ENCODE results near the gene PACRG.

PACRG gene

DNA sequence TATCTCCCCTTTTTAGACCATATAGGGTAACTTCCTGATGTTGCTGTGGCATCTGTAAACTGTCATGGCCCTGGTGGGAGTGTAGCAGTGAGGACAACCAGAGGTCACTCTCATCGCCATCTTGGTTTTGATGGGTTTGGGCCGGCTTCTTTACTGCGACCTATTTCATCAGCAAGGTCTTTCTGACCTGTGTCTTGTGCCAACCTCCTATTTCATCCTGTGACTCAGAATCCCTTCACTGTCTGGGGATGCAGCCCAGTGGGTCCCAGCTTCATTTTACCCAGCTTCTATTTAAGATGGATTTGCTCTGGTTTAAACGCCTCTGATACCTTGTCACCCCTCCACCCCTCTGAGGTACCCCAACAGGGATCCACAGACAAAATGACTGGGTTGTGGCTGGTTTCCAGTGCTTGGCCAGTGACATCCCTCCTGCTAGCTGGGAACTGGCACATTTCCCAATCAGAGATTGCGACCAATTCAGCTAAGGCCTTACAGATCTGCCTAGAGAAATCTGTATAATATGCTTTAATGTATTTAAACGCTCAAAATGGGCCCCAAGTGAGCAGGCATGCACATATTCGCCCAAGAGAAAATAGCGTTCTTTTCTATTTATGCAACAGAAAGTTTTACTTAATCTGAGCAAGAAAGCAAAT is 371.2 kb downstream of the PACRG start:
- DNase-seq, result no peak

DNA sequence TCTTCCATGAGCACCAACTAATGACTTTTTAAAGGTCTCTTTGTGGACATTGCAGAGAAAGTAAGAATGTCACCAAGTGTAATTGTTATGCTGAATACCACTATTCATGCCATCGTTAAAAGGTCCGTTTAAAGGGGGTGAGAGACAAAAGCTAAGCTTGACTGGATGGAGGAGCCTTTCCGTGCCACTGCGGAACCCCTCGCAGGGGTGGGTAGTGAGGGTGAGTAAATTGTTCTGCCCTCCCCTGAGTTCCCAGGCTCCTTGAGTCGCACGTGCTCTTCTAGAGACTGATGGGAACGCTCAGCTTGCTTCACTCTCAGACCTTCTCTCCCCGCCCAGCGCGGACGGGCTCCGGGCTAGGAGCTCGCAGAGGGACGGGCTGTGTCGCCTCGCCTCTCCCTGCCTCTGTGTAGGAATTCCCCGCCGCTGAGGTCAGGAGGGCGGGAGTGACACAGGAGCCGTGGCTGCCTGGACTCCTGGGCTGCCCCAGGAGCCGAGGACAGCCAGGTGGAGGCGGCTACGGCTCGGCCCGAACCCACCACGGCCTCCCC is 371.9 kb downstream of the PACRG start:
- DNase-seq, result no peak

DNA sequence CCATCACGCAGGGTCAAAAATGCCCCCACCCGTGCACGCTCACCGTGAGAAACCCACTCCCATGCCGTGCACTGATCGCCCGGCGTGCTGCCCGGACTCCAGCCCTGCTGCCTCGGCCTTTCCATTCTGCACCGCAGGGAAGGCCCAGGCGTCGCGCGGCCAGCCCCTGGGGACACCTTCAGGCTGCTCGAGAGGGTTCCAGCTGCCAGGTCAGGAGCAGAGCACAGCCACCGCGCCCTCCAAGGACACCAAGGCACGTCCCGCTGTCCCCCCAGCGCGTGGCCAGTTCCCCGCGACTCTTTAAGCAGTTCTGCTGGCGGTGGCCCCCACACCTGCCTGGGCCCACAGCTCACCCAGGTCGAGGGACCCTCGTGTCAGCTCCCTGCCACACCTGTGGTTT is 372.5 kb downstream of the PACRG start:
- DNase-seq, result no peak

DNA sequence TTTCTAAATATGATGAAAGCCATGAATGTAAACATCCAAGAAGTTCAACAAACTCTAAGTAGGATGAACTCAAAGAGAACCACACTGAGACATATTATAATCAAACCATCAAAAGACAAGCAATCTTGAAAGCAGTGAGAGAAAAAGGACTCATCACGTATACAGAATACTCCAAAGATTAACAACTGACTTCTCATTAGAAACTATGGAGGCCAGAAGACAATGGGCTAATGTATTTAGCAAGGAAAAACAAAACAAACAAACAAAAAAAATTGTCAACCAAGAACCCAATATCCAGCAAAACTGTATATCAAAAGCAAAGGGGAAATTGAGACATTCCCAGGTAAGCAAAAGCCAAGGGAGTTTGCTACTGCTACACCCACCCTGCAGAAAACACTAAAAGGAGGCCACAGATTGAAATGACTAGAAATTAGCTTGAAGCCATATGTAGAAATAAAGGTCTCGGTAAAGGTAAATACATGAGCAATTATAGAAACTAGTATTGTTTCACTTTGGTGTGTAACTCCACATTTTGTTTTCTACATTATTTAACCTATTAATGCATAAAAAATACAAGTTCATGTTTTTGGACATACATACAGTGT is 385.7 kb downstream of the PACRG start:
- no peak for DNase-seq

DNA sequence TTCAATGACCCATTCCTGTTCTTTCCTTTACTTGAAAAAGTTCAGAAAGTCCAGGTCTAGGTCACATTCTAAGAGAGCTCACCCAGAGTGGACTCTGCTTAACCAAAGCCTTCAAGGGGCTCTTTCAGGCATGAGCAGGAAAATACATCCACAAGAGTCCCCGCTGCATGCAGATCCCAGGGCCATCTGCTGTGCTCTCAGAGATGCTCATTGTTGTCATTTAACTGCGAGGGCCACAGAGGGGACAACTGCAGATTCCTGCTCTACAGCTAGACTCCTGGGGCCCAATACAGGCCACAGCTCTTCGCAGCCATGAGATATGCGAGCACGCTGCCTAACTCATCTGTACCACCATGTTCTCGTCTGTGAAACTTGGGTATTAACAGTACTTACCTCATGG is 391.2 kb downstream of the PACRG start:
- DNase-seq, result no peak

DNA sequence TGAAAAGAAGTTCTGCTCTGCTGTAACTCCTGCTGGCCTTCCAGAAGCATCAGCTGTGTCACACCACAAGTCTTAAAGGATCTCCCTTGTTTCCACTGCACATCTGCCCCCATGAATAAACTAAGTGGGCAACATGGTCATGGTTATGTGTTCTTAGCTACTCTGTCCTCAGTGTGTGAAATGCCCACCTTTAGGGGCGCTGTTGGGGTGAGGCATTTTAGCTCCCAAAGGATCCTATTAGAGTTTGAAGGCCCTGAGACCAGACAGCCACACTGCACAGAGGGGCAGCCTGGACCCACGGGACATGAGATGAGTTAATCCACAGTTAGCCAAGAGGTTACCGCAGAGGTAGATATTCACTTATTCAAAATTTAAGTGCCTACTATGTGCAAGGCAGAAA is 392.4 kb downstream of the PACRG start:
- no peak for DNase-seq

DNA sequence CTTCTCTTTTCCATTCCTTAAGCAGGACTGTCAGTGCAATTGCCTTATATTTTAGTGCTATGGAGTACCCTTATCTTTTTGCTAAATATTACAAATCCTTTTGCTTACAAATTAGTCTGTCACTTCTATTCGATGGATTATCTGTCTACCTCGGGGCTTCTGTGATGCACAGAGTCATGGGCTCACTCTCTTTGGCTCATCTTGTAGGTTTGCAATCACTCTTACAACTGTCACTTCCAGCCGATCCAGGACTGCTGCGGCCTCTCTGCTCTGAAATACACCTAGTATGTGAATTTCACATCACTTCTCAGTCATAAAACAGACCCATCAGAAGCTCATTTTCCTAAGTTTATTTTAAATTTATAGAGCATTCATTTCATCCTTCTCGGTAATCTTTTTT is 393.5 kb downstream of the PACRG start:
- DNase-seq, result no peak

DNA sequence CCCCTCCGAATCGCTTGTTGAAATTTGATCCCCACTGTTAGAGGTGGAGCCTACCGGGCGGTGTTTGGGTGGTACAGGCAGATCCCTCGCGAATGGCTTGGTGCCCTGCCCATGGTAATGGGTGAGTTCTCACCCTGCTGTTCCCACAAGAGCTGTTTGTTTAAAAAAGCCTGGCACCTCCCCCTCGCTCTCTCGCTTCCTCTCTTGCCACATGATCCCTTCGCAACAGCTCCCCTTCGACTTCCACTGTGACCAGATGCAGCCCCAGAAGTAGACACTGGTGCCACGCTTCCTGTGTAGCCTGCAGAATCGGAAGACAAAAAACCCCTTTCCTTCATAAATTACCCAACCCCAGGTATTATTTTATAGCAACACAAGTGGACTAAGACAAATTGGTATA is 394.6 kb downstream of the PACRG start:
- no peak for DNase-seq

DNA sequence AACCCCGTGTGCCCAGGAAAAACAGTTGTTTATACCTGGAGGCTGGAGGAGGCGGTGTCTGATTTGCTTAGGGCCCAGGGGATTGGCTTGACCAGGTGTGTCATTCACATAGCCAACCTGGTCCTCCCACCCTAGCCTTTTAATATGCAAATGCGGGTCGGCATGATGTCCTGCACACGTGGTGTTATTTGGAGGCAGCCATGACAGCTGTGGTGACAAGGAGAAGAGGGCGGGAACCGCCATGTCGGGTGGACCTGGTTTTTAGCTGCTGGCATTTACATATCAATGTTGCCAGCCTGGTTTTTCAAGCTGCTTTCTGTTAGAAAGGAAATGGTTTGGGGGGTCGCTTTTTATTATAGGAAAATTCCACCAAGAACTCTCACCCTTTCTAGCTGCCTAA is 395.3 kb downstream of the PACRG start:
- DNase-seq, result no peak

DNA sequence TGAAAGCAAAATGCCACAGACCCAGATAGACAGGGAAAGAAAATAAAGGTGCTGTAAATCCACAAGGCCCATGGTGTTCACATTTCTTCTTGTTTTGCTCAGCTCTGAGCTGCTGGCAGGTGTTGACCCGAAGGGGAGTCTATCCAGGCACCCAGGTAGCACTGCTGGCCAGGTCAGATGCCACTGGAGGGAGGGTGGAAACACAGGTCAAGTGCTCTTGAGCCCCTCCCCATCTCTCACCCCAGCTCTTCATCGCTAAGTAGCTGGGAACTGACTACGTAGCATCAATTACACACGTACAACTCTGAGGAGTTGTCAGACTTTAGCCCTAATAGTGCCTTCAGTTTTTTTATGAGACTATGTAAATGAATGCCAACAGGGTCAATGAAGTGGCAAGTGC is 399.0 kb downstream of the PACRG start:
- DNase-seq, result no peak

DNA sequence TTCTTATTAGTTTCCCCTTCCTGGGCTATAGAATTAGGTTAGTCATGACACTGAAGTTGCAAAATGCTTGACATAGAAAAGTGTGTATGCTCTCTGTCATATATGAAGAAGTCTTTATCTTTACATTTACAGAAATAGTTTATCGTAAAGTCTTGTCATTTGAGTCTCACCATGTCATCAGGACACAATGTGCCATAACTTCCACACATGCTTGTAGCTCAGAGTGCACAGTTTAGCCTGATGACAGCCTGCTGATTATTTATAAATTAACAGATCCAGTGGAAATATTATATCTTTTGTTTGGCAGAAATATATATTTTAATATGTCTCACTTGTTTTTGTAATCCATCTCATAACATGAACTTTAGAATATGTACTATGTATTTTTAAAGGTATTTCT is 399.8 kb downstream of the PACRG start:
- DNase-seq, result no peak

DNA sequence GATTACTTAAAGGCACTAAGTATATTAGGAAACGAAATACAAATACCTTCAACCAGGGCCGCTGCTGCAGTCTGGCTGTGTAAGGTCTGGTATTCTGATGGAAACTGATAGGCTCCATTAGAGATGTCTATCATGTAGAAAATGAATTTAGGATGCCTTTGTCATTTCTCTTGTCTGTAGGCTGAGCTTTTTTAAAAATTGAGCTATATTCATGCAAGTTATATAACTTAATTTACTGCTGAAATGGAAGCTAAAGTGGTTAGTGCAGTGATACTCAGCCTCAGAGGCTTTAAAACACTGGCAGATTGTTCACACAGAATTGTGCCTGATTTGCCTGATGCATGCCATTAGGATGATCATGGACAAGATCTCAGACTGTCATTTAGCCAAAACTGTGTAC is 400.6 kb downstream of the PACRG start:
- no peak for DNase-seq

DNA sequence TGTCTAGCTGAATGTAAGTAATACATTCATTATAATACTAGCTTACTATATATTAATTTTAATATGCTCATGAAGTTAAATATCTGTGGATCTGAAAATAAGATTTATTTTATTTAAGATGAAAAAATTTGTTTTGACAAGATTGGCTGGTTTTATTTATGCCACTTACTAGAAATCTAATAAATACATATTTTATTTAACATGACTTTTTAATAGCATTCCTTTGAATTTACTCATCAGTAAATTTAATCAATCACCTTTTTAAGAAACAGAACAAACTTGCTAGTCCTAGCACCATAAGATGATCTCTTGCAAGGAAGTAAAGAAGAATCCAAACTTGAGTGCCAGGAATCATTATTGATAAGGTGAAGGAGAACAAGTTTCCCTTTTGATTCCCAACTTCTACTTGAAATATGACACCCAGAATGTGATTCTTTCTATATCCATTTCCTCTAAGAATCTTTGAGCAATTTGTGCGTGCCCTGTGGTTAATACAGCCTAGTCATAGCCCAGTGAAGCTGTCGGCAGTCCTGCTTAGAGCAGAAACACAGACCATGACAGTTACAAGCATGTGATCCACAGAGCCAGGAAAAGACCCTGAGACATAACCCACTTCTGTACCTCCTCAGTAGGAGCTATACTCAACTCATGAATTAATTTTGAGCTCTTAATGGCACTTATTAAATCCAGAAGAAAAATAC is 404.4 kb downstream of the PACRG start:
- DNase-seq, result no peak

DNA sequence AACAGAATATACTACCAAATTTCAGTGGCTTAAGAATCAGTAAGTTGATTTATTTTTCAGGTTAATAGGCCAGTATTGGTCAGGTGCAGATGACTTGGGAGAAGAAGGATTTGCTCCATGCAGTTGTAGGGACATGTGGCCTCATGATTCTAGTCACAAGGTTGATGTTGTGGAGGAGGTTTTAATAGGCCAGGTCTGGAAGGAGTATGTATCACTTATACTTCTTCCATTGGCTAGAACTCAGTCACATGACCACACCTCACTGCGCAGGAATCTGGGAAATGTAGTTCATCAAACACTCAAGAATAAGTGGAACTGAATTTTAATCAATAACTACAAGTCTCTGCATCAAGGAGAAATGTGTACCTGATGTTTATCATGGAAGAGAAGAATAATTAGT is 405.2 kb downstream of the PACRG start:
- DNase-seq, result no peak

DNA sequence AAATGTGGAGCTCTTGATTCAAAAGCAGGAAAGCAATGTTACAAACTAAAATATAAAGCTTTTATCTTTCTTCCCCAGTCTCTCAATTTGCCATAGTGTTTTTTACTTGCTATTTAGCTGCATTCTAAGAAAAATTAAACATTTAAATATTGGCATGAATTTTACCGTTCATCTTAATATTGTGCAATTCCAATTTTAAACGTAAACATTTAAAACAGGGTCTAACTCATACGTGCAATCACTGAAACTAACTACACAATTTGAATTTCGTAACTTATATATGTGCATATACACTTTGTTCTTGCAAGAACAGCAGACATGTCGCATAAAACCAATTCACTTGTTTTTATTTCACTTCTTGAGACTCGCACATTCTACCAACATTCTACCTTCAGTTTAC is 405.9 kb downstream of the PACRG start:
- no peak for DNase-seq

DNA sequence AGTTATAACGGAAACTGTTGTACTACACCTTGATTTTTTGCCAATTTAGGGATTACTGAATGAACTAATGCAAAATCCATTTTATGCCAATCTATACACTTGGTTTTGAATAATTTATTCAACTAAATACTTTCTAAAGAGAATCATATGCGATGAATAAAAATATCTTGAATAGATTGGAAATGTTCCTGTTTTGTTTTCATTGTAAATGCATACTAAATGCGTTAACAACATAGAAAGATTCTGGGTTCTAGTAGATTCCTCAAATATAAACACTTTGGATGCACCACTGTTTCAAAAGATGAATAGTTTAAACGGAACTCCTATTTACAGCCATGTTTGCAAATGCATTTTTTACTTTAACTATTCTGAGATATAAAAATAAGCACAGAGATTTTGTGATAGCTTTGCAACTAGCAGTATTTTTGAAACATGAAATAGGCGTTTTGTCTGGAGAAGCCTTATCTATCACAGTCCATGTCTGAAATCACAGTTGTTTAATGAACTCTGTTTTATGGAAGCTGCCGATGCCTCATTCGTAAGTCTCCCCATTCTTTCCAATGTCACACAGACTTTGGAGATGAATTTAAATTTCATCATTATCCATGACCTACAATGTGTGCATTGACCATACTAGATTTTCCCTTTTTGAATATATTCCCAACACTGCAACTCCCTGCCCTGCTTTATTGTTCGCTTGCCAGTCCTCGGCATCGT is 409.1 kb downstream of the PACRG start:
- DNase-seq, result no peak

DNA sequence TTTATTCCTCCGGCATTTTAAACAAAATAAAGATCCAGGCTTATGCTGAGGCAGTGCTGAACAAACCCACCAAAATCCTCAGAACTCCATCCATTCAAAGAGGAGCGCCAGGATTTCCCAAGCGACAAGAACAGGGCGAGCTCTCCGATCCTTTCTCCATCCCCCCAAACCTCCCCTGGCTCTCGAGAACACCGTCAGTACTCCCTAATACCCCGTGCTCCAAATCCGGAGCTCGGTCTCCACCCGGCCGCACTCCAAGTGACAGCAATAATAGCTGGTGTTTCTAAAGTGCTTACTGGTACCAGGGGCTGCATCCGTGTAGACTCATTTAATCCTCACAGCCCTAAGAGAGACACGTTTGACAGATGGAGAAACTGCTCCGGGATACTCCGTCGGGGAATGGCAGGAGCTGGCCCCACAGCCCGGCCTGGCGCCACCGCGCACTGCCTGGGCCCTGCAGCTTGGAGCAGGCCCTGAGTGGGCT is 409.7 kb downstream of the PACRG start:
- DNase-seq, result no peak

DNA sequence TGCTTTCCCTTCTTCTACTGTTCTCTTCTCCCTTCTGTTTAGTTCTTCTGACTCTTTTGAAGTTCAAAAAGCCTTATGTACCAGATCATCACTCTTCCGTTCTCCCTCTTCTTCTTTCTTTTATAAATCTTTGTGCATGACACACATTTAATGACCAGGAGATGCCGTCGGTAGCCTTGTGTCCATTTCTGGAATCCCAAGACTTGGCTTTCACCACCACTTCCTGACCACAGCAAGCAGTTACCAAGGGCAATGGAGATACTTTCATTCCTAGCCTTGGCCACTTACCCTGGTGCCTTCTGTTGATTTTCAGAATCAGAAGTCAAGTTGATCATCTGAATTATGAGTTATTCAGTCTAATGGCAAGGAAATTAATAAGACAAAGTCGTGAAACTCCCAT is 418.3 kb downstream of the PACRG start:
- DNase-seq, result no peak

DNA sequence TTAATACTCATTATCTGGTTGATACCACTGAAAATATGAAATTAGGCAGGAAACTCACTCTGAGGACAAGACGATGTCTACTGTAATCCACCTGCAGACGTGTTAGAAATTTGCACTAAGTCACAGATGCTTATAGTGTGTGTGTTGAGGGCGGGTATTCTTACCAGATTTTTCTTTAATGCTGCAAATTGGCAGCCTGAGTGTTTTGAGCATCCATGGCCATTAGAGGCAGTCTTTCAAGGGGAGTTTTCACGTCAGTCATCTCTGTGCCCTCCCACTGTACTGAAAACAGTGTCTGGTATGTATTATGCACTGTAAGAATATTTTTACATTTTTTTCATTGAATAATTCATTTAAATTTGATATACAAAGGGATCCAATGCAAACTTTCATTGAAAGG is 420.2 kb downstream of the PACRG start:
- no peak for DNase-seq

DNA sequence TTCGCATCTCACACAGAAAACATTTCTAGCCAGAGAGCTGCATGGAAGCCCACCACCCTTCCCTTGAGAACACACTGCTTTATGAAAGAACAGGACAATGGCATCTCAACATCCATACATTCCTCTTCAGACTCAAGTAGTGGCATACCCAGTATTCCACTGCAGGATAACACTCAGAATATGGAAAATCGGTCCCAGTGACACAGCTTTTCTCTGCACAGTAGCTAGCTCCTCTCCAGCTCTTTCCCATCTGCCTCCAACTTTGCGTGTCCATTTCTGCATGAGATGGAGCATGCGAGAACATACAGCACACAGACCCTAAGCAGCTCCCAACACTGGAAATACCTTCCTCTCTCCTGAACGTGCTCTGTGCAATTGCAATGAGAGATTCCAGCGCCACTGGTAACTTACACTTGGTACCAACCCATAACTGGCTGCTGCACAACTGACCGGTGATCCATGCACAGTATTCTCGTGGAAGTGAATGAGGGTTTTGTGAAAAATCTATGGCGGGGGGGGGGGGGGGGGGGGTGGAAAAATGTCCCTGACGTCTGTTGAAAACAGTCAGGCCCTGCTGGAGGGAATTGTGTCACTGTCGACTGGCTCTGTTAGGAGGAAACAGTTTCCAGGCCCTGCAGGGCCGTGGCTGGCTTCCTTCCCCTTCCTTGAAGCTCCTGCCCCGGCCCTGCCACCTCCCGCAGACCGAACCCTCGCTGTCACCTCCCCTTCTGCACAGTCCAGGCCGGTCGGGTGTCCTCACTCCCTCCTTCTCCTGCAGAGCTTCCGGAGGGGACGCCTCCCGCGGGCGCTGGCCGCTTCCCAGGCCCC is 420.9 kb downstream of the PACRG start:
- DNase-seq, result no peak

DNA sequence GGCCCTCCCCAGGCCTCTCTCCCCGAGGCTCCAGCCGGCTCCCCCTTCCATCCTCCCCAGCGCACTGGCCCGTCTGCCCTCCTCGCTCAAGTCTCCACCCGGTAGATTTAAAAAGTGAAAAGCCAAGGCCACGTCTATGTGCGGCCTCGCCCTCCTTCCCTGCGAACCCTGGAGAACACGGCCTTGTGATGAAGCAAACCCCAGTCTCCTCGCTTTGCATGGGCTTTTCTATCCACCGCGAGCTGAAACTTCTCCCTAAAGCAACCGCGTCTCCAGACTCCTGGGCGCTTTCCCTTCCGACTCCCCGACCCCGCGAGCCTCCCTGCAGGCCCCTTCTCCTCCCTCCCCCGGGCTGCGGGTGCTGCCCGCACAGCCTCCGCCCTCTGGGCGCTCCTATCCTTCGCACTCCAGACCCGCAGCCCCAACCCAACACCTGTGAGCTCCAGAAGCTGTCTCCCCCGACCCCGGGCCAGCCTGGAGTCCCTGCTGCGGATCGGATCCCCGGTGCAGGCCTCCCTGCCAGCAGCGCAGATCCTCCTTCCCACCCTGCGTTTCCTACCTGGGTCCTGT is 421.6 kb downstream of the PACRG start:
- no peak for DNase-seq

DNA sequence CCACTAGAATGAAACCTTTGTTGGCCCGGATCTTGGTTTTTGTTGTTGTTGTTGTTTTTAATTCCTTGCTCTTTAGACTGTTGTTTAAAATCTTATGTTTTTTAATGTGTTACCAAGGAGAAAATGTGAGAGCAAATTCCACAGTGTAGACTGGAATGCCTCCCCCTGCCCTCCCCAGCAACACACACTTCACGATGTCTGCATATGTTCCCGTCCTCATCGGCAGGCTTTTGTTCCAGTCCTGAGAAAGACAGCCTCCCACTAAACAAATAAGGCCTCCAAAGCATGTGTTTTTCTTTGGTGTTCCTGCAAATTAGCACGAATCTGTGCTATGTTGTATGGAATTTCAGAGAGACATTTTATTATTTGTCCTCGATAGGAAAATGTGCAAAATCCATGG is 423.4 kb downstream of the PACRG start:
- DNase-seq, result no peak

All from stimulated activated CD4-positive, alpha-beta T cell treated with anti-CD3 and anti-CD28 coated beads, Interleukin-12 subunit alpha, Interleukin-12 subunit beta, amount 100 ng/mL, for 4 hours (primary cell).